HG03378 (cell line): ENCODE results near the gene ITSN2.
"Not testable (repeated sequence)": the region's sequence is repeated elsewhere in the genome, so short reads cannot be mapped to it uniquely, and the experiment has no call there.

ENCODE experiments used
- ATAC-seq: cut with Tn5 transposase; IDR thresholded peaks from one replicate; pipeline ENCODE4 v1.9.1; 2021; ENCODE audit warnings: mild to moderate bottlenecking, moderate library complexity; ENCODE audit not compliant: unreplicated experiment

Gene ITSN2

DNA sequence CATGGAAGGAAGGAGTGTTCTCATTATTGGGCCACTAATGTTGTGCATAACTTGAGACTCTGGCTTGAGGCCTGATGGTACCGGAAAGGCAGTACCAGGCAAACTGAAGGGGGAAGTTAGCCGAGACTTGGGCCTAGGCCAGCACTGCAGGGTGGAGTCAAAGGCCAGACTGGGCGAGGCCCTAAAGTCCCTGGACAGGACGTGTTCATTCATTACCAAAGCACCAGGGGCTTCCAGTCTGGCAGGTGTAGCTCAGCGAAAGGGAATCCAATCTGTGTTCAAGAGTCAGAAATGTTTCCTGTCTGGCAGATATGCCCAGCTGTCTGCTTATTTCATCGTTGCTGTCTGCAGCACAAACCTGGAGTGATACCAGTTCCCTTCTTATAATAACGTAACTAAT lies 4.7 kb upstream of the ITSN2 start:
- peak; percentile 42 for ATAC-seq

DNA sequence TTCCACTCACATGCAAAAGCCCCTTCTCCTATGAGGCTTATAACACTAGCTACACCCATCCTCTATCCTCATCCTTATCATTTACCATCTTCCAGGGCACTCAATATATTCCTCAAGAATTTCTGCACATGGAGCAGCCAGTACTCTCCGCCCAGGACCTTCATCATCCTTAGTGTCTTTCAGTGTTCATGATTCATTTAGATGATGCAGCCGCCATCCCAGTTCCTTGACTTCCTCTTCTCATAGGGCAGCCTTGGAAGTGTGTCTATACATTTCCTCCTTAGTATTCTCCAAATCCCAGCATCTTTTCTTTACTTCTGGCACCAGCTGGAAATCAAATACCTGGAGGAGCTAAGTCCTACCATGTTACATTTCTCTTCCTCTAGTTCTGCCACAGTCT lies 3.0 kb upstream of the ITSN2 start:
- ATAC-seq: no peak

DNA sequence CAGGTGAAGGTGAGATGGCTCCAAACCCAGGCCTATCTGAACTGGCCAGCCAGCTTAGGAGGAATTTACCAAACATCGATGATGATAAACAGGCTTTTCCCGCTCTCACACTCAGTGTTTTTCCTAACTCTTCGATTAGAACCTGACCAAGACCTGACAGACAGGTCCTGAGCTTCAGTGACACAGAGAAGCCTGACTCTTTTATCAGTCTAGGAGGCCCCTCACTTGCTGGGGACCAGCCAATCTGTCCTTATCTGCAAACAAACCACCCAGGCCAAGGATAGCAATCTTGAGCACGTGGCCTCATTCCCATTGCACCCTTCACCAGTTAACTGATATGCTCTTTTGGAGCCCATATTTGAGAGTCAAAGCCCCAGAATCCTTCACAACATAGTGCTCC lies 1.9 kb upstream of the ITSN2 start:
- ATAC-seq: no peak

DNA sequence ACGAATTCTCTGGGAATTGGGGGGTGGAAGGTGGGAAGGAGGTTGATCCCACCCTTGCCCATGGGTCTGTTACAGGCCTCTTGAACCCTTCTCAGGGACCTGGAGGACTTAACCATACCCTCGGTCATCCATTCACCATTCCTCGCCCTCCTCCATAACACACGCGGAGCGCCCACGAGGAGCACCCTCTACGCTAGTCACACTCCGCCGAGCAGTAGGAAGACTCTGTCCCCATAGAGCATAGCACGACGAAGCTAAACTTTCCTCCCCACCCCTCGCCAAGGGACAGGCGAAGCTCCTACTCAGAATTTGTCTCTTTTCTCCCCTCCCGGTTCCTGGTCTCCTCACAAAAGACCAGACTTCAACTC lies 611 bp upstream of the ITSN2 start:
- no peak for ATAC-seq

DNA sequence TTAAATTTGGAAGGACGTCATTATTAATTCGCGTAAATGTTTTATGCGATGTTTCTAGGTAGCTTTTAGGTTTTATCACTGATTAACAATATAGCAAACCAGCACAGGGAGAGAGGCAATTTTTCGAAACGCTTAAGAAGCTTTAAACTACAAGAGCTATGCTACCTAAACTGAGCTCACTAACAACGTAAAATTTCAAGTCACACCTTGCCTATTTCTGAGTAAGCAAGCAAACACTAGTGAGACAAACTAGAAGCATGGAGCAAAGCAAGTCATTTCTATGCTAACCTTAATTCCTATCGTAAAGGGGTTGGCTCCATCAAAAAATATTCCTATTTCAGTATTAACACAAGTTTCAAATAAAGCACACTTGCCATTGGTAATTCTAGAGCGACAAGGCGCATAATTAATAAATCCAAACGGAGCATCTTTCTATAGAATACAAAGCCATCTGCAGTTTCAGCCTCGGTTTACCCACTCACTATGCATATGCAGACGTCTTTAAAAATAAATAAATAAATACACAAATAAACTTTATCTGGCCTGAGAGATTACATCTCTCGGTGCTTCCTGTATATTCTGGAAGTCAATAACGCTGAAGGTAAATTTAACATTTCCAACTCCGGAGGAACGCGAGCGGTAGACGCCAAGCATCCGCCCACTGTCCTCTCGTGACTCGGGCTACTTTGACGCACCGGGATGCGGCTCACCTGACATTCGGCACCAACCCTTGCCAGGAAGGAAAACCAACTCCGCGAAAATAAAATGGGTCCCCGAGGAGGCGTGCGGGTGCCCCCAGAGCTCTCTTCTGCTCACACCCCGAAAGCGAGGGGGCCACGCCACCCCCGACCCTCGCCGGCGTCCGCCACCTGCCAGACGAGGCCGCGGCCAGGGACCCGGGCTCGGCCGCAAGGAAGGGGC lies 947 bp downstream of the ITSN2 start:
- ATAC-seq: no peak

DNA sequence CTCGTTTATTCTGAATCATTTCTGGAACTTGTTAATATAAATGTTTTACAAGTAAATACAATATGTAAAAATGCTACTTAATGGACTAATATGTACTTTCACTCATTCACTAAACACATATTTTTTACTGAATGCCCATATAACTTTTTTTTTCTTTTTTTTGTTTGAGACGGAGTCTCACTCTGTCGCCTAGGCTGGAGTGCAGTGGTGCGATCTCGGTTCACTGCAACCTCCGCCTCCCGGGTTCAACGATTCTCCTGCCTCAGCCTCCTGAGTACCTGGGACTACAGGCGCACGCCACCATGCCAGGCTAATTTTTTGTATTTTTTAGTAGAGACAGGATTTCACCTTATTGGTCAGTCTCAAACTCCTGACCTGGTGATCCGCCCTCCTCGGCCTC lies 2.6 kb downstream of the ITSN2 start:
- ATAC-seq: not testable (repeated sequence)

DNA sequence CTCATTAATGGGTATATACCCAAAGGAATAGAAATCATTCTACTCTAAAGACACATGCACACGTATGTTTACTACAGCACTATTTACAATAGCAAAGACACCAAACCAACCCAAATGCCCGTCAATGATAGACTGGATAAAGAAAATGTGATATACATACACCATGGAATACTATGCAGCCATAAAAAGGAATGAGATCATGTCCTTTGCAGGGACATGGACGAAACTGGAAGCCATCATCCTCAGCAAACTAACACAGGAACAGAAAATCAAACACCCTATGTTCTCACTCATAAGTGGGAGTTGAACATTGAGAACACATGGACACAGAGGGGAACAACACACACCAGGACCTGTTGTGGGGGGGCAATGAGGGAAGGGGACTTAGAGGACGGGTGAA lies 3.2 kb downstream of the ITSN2 start:
- ATAC-seq: not testable (repeated sequence)

DNA sequence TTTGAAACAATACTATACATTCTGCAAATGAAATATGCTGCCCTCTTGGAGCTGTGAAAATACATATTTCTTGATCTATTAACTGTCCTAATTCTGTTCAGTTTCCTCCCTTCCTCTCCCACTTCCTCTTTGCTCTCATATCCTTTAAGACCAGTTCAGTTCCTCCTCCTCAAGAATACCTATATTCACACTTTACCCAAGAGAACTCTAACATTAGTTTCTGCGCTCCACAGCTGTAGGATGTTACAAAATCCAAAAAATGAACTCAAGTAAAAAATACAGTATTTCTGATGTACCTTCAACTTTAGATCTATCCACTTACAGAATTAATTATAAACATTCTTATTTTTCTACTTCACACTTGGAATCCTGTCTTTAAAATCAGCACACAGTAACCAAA lies 5.4 kb downstream of the ITSN2 start:
- no peak for ATAC-seq

DNA sequence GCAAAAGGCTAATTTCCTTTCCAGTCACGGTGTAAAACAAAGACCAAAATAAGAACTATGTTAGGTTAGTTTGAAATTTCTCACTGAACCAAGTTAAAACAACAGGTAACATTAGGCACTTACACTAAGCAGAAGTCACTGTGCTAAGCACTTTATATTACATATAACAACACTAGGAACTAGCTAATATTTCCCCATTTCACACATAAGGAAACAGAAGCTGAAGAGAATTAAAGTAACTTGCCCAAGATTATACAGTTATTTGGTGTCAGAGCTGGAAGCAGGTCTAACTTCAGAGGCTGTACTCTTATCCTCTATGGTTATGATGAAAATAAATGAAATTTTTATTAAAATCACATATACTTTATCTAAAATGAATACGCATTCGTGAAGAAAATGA lies 5.9 kb downstream of the ITSN2 start:
- no peak for ATAC-seq

DNA sequence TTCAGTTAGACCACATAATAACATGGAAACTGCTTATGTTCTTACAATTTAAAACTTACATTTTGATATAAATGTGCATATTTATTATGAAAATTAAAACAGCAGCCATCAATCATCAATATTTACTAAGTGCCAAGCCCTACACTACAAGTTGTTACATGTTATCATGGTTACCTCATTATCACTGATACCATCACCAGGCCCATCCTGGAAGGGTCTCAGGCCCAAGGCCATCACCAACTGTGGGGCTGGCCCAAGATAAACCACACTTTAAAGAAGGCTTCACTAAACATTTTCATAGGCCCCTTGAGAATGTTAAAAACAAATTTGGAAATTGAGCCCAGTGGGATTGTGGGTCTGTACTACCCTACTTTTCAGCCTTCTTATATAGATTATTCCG lies 6.4 kb downstream of the ITSN2 start:
- no peak for ATAC-seq

DNA sequence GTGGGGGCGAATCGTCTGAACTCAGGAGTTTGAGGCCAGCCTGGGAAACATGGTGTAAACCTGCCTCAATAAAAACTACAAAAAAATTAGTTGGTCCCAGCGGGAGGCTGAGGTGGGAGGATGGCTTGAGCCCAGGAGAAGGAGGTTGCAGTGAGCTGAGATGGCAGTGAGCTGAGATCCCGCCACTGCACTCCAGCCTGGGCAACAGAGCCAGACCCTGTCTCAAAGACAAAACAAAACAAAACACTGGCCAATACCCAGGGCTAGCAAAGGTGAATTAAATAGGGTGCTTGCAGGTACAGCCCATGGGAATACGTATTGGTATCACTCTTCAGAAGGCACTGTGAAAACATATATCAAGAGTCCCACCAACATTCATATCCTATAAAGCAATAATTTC lies 7.0 kb downstream of the ITSN2 start:
- no peak for ATAC-seq

DNA sequence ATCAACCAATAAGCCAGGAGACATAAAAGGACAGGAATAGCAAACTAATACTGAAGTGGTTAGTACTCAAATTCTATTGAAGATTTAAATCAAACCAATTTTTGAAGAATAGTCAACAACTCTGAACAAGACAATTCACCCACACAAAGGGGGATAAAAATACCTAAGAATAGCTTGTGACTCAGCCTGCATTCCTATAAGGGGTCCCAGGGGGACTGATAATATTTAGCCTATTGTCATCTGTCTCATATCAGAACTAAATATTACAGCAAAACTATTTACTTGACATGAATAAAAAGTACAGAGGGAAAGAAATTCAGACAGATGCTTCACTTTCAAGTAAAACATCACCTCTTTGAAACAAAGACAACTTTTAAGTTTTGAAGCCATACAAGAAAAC lies 7.7 kb downstream of the ITSN2 start:
- ATAC-seq: no peak

DNA sequence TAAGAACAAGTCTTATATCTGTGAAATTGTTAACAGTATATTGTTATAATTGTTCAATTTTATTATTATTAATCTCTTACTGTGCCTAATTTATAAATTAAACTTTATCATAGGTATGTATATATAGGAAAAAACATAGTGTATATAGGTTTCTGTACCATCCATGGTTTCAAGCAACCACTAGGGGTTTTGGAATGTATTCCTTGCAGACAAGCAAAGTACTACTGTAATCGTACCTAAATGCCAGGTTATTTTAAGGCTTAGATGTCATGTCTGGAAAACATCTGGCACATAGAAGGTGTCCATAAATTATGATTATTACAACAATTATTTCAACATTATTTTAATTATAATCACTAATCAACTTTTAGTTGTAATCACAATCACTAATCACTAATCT lies 8.4 kb downstream of the ITSN2 start:
- ATAC-seq: no peak

DNA sequence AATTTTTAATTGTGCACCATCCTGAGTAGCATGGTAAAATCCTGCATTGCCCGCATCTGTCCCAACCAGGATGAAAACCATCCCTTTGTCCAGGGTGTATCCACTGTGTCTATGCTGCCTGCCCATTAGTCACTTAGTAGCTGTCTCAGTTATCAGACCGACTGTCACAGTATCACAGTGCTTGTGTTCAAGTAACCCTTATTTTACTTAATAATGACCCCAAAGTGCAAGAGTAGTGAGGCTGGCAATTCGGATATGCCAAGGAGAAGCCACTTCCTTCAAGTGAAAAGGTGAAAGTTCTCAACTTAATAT lies 8.8 kb downstream of the ITSN2 start:
- no peak for ATAC-seq

DNA sequence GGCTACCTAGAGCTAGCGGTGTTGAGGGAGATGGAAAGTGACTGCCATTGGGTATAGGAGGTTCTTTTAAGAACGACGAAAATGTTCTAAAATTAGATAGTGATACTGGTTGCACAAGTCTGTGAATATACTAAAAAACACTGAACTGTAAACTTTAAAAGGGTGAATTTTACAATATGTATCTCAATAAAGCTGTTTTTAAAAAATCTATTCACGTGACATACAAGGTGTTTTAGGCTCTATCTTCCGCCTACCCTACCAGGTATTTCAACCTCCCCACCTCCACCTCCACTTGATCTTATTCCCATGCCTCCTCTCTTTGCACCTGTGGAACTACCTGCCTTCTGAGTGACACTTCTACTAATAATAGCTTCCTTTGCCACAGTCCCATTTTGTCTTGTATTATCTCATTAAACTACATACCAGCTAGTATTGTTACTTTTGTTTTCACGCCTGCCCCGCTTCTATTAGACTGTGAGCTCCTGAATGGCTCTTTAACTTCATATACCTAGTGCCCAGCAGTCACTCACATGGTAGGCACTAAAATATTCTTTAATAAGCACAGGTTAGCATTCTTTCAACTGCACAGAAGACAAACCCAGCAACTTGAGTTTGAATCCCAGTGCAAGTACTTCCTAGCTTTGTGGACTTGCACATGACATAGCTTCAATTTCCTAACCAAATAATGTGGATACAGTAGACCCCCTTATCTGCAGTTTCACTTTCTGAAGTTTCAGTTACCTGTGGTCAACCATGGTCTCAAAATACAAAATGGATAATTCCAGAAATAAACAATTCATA lies 9.3 kb downstream of the ITSN2 start:
- no peak for ATAC-seq

DNA sequence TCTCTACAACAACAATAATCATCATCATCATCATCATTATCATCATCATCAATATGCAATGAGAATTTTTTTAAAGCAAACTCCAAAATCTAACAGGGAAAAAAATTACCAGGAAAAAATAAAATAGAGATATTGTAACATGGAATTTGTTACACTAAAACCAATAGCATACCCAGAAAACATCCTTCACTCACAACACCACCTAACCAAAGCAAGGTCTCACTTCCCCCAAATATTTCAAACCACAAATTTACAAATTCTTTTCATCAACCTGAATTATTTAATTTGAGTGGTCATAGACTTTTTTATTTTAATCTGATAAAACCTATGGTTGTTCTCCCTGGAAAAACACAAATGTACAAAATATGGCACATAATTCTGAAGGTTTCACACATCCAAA lies 11.2 kb downstream of the ITSN2 start:
- ATAC-seq: no peak

DNA sequence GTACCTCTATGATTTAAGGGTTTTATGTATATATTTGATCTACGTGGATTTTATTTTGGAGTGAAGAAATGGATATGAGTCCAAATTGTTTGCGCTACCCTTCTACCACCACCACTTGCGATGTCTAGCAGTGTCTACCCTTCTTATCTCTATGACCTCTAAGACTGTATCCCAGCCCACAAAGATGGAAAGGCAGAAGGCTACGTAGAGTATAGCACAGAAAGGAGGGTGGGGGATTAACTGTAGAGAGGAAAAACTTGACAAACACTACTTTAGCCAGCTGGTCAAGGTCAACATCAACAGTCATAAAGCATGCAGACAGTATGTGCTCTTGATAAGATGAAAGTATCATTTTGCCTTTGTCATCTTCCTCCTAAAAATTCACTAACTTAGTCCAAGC lies 14.4 kb downstream of the ITSN2 start:
- no peak for ATAC-seq

DNA sequence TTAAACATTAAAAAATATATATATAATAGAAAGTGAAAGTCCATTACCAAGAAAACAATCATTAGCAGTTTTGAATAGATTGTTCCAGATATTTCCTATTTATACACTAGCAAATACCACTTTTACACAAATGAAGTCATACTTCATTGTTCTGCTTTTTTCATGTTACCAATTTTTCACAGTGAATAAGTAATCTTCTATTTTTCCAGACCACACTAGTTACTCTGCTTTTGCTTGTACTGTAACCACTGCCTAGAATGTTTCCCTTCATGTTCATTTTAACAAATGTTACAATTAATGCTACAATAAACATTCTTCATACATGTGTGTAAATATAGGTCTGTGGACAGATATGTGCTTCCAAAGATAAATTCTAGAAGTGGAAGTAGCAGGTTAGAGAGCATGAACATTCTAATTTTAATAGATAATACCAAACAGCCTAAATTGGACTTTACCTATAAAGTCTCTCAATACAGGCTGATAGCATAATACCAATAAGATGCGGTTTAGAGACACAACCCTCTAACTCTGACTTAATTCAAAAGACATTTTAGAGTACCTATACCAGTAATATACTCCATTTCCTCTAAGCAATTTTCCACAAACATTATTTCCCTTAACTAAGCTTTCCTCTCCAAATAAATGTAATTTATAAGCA lies 17.0 kb downstream of the ITSN2 start:
- peak; percentile 74 for ATAC-seq

DNA sequence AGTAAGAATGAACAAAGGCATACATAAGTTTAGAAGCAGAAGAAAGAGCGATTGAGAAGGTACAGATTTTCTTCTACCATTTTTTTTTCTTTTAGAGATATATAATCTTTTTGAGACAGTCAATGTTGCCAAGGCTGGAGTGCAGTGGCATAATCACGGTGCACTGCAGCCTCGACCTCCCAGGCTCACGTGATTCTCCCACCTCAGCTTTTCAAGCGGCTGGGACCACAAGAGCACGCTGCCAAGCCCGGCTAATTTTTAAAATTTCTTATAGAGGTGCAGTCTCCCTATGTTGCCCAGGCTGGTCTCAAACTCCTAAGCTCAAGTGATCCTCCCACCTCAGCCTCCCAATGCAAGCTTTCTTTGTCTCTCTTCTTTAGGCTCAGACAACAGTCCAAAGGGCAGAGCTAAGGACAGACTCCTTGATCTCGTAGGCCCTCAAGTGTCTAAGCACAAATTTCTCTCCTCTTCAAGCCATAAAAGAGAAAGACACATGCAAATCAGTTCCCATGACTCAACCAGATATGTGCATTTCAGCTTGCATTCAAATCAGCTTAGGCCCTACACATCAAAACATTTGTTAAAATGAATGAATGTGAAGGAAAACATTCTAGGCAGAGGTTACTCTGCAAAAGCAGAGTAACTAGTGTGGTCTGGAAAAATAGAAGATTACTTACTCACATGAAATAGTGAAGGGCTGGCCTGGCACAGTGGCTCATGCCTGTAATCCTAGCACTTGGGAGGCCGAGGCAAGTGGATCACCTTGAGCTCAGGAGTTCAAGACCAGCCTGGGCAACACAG lies 18.0 kb downstream of the ITSN2 start:
- ATAC-seq: peak; percentile 45

DNA sequence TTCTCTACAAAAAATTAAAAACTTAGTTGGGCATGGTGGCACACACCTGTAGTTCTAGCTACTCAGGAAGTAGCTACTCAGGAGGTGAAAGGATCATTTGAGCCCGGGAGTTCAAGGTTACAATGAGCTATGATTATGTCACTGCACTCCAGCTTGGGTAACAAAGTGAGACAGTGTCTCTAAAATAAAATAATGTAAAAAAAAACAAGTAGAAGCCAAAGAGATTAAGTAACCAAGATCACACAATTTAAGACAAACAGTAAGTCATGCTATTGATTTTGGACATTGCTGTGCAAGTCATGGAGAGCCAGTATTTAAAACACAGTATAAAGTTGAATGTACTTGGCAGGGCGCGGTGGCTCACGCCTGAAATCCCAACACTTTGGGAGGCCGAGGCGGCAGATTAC lies 20.5 kb downstream of the ITSN2 start:
- no peak for ATAC-seq

DNA sequence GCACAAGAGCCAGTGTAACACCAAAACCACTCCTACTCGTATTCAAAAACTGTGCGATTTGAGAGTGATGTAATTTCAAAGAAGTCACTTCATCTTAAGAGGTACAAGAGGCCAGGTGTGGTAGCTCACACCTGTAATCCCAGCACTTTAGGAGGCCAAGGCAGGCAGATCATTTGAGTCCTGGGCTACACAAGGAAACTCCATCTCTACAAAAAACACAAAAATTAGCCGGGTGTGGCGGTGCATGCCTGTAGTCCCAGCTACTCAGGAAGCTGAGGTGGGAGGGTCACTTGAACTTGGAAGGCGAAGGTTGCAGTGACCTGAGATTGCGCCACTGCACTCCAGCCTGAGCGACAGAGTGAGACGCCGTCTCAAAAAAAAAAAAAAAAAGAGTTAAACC lies 21.2 kb downstream of the ITSN2 start:
- ATAC-seq: not testable (repeated sequence)
